Tibial artery (tissue), 4 donors: Measurements from ENCODE around the gene COL6A5.
"Not testable (repeated sequence)": the region's sequence is repeated elsewhere in the genome, so short reads cannot be mapped to it uniquely, and the experiment has no call there.

ENCODE experiments used
- DNase-seq, 2 donors: peaks; one replicate each; pipeline ENCODE4 v3.0.0-alpha.2; 2019
- H3K27ac ChIP-seq, 2 donors: fragments of 200-600 bp; sonication (generic) in 1 of 2; 1 replicate in 1 of 2; 2 replicates in 1 of 2; pipeline ENCODE4 v1.5.1; 2018 to 2019; ENCODE audit warnings: mild to moderate bottlenecking in 1 of 2
- H3K27me3 ChIP-seq, 2 donors: fragments of 200-600 bp; sonication (generic) in 1 of 2; one replicate each; pipeline versions ENCODE4 v1.5.1 to v1.6.0; 2016 to 2019
- H3K36me3 ChIP-seq, 3 donors: fragments of 200-600 bp; sonication (generic) in 2 of 3; one replicate each; pipeline ENCODE4 v1.5.1; 2016 to 2019; ENCODE audit warnings: mild to moderate bottlenecking in 2 of 3
- H3K4me1 ChIP-seq, 4 donors: fragments of 200-600 bp; sonication (generic) in 2 of 4; 1 replicate in 3 of 4; 2 replicates in 1 of 4; pipeline ENCODE4 v1.5.1; 2016 to 2019
- H3K4me3 ChIP-seq, 2 donors: fragments of 200-600 bp; sonication (generic) in 1 of 2; 1 replicate in 1 of 2; 2 replicates in 1 of 2; pipeline ENCODE4 v1.5.1; 2018 to 2019; ENCODE audit warnings: mild to moderate bottlenecking in 2 of 2
- H3K9me3 ChIP-seq, 3 donors: fragments of 200-600 bp; sonication (generic) in 1 of 3; one replicate each; pipeline ENCODE4 v1.5.1; 2016 to 2019
- CTCF ChIP-seq, 2 experiments: fragments of 200-600 bp in 1 of 2; fragments of 450-650 bp in 1 of 2; IDR thresholded peaks; one replicate each; pipeline ENCODE4 v1.5.1; 2017 to 2019; ENCODE audit warnings: antibody characterized with exemption in 2 of 2, mild to moderate bottlenecking in 1 of 2, moderate library complexity in 1 of 2
- intact Hi-C: fragments of 100-400 bp; cut with DNase I; formaldehyde crosslinking; loops from one replicate; pipeline ENCODE4 v1.15.0; 2023; ENCODE audit warnings: low total_unique reads

Gene COL6A5

DNA sequence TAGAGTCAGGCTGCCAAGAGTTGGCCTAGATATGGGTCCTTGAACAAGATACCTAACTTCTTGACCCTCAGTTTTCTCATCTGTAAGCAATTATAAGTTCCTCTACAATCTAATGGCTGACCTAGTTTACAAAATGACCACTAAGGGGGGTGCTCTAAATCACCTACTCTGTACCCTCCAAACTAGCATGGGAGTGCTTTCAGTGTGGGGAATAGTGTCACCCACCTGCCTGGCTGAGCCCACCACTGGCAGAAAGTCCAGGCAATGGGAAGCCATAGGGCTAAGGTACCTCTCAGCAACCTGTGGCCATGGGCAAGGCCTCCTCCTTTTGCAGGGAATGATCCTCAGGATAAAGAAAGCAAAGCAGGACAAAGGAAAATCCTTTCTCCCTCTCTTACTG lies 58.9 kb downstream of the COL6A5 start:
- no peak for TF ChIP-seq CTCF (IDR thresholded peaks at IDR 0.05)
- Histone ChIP-seq H3K9me3 (no peaks in the 10 kb centered on the region), H3K27ac (no peak overlapping the region), H3K4me3 (no peak overlapping the region), H3K27me3 (no peaks in the 10 kb centered on the region), H3K36me3 (no peaks in the 10 kb centered on the region), H3K4me1 (no peaks in the 10 kb centered on the region)
- intact Hi-C loops: no loop called here
- no peak for DNase-seq

GRCh38 chr3:130405956-130406355 lies 60.5 kb downstream of the COL6A5 start:
- Histone ChIP-seq H3K4me1 (no peaks in the 10 kb centered on the region), H3K27me3 (no peaks in the 10 kb centered on the region), H3K4me3 (no peak overlapping the region), H3K36me3 (no peaks in the 10 kb centered on the region), H3K9me3 (no peaks in the 10 kb centered on the region), H3K27ac (no peak overlapping the region)
- no peak for TF ChIP-seq CTCF (IDR thresholded peaks at IDR 0.05)
- intact Hi-C loops: no loop called here
- no peak for DNase-seq

GRCh38 chr3:130408253-130408652 lies 62.8 kb downstream of the COL6A5 start:
- intact Hi-C loops, H3K4me3 ChIP-seq, H3K9me3 ChIP-seq, H3K36me3 ChIP-seq, DNase-seq, H3K4me1 ChIP-seq, H3K27me3 ChIP-seq, H3K27ac ChIP-seq: not testable (repeated sequence)

DNA sequence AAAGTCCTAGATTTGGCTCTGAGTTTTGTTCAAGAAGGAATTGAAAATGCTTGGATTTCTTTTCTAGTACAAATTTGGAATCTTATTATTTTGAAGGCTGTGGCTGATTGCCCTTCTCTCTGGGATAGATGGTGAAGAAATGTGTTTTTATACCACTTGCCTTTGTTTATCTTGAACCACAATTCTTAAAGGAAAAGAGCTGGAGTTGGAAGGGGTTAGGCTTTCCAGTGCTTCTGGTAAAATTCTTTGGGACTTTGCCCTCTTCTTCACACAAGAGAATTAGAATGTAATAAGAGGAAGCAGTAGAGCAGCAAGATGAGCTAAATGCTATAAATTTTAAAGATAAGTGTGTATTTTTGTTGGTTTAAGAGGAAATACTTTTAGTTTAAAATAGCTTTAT lies 65.8 kb downstream of the COL6A5 start:
- Histone ChIP-seq H3K4me3 (no peak overlapping the region), H3K27me3 (no peaks in the 10 kb centered on the region), H3K36me3 (no peaks in the 10 kb centered on the region), H3K9me3 (no peaks in the 10 kb centered on the region), H3K27ac (no peak overlapping the region), H3K4me1 (no peaks in the 10 kb centered on the region)
- intact Hi-C loops: no loop called here
- DNase-seq: no peak
- TF ChIP-seq CTCF (IDR thresholded peaks at IDR 0.05): no peak

- H3K27ac ChIP-seq: no peak overlapping the region
These were observed 67.6 kb downstream of the COL6A5 start for GRCh38 chr3:130412991-130413560.

GRCh38 chr3:130414457-130414856 lies 69.0 kb downstream of the COL6A5 start:
- H3K4me3 ChIP-seq: no peak overlapping the region
- no peaks in the 10 kb centered on the region for H3K36me3 ChIP-seq
- no peaks in the 10 kb centered on the region for H3K9me3 ChIP-seq
- H3K27me3 ChIP-seq: no peaks in the 10 kb centered on the region
- DNase-seq: no peak
- no peak overlapping the region for H3K27ac ChIP-seq
- intact Hi-C loops: no loop called here
- H3K4me1 ChIP-seq: no peaks in the 10 kb centered on the region
- no peak for TF ChIP-seq CTCF (IDR thresholded peaks at IDR 0.05)

More at GRCh38 chr3:130412991-130413560, 67.6 kb downstream of the COL6A5 start:
- Histone ChIP-seq H3K9me3 (no peaks in the 10 kb centered on the region), H3K36me3 (no peaks in the 10 kb centered on the region), H3K4me3 (no peak overlapping the region), H3K27me3 (no peaks in the 10 kb centered on the region), H3K4me1 (no peaks in the 10 kb centered on the region)
- intact Hi-C loops: no loop called here
- no peak for TF ChIP-seq CTCF (IDR thresholded peaks at IDR 0.05)
- DNase-seq: no peak
